GM13977 (cell line): ENCODE data around the gene KCNQ1.
"Not testable (repeated sequence)": the region's sequence is repeated elsewhere in the genome, so short reads cannot be mapped to it uniquely, and the experiment has no call there.

Experiments used
- DNase-seq: peaks from one replicate; pipeline ENCODE4 v3.0.0; 2012; ENCODE audit warnings: low spot score
- in situ Hi-C: fragments of 300-500 bp; cut with MboI; formaldehyde crosslinking; loops from one replicate; pipeline ENCODE4 v1.12.0; 2022; ENCODE audit warnings: low sequenced_read_pairs, low pct_unique_long_range_greater_than_20kb, mixed read lengths, inconsistent platforms; ENCODE audit not compliant: unreplicated experiment
- TF ChIP-seq, protein P1 (sequence below): IDR thresholded peaks from 2 replicates; pipeline ENCODE4 v1.5.1; 2012; ENCODE audit warnings: mild to moderate bottlenecking, control low read depth; ENCODE audit not compliant: insufficient read depth; ENCODE audit errors: extremely low read depth, missing control alignments

The KCNQ1 gene

DNA sequence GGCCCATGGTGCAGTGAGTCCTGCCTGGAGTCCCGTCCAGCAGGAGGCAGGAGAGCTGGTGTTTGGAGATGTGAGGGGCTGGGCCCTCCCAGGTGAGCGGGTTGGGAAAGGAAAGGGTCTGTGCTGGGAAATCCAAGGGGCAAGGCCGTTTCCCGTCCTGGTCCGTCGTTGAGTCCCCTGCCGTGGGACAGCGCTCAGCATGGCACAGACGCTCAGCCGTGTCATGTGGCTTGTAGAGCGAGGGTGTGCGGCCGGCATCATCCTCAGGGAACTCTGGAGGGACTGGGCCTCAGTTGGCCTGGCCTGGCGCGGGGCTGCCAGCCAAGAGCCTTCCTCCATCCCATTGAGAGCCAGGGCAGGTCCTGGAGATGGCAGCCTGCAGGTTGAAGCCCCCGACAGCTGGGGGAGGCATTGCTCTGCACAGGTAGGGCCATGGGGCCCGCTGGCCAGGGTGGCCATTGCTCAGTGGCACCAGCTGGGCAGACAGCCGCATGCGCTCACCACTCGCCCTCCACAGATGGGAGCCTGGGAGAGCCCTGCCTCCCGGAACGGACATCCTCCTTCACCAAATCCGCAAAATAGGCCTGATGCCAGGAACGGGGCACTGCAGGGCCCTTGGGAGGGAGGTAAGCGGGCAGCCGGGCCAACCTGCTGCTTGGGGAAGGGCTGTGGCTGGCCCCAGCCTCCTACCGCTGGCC, 28.7 kb downstream of the KCNQ1 start:
- DNase-seq, result peak; percentile 3
- in situ Hi-C loops, result no loop called here
- TF ChIP-seq, protein P1, sequence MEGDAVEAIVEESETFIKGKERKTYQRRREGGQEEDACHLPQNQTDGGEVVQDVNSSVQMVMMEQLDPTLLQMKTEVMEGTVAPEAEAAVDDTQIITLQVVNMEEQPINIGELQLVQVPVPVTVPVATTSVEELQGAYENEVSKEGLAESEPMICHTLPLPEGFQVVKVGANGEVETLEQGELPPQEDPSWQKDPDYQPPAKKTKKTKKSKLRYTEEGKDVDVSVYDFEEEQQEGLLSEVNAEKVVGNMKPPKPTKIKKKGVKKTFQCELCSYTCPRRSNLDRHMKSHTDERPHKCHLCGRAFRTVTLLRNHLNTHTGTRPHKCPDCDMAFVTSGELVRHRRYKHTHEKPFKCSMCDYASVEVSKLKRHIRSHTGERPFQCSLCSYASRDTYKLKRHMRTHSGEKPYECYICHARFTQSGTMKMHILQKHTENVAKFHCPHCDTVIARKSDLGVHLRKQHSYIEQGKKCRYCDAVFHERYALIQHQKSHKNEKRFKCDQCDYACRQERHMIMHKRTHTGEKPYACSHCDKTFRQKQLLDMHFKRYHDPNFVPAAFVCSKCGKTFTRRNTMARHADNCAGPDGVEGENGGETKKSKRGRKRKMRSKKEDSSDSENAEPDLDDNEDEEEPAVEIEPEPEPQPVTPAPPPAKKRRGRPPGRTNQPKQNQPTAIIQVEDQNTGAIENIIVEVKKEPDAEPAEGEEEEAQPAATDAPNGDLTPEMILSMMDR, result no peak

DNA sequence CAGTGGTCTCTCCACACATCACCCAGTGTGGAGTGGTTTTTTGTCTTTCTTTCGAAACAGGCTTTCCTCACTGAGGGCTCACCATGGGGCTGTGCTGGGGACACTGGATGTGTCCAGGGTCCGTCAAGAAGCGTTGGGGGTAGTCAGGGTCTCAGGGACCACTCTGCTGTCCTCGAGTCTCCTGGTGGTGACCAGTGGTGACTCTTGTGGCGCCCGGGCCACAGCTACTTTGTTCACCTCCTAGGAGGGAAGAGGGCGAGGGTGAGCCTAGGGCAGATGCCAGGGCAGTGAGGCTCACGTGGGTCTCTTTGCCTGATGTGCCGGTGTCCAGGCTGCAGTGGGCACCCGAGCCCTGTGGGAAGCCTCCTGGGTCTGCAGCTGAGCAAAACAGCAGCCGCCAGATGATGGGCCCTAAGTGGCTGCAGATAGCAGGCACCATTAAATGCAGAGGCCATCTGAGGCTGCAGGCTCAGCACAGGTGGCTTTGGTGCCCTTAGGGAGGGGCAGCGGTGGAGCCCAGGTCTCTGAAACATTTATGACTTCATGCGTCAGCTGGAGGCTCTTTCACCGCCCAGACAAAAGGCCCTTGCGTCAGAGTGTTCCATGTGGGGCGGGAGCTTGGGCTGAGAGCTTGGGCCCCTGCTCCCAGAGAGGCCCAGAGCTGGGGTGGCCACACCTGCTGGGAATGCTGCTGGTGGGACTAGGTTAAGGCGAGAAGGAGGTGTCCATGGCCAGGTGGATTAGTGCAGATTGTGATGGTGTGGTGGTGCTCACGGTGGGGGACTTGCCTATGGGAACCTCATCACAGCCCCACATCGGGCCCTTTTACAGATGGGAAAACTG, 29.5 kb downstream of the KCNQ1 start:
- in situ Hi-C loops, result no loop called here
- TF ChIP-seq, protein P1, result no peak
- no peak for DNase-seq

DNA sequence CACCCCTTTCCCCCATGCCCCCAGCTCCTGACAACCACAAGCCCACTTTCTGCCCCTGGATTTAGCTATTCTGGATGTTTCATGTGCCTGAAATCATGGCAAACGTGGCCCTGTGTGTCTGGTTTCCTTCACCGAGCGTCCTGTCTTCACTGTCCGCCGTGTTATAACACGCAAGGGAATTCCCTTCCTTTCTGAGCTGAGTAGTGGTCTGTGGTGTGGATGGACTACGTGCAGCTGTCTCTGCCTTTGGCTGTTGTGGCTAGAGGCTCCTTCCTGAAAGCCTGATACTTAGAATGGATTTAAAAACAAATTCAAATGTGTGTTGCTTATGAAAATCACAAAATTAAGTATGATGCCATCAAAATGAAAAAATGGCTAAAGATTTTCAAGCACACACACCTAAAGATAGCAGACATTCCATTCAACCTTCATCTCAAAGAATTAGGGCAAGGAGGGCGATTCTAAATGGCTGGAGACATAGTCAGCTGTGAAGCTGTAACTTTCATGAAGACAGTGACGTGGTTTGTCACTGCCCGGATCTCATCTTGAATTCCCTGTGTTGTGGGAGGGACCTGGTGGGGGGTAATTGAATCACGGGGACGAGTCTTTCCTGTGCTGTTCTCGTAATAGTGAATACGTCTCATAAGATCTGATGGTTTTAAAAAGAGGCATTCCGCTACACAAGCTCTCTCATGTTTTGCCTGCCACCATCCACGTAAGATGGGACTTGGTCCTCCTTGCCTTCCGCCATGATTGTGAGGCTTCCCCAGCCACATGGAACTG, 30.5 kb downstream of the KCNQ1 start:
- in situ Hi-C loops, result no loop called here

DNA sequence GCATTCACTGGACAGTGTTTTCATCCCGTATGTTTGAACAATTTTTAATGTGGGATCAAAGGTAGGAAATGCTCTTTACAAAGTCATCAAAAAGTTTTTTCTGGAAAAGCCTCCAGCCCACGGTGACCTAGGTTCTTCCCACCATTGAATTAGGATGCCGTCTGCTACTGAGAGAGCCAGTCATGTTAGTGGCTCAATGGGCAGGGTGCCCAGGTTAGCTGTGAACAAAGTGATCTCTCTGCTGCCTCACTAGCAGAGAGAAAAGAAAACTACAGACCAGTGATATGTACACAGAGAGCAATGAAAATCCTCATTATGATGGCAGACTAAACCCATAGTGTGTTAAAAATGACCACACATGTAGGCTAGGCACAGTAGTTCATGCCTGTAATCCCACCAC, 32.4 kb downstream of the KCNQ1 start:
- in situ Hi-C loops, result no loop called here
- TF ChIP-seq, protein P1, result no peak
- DNase-seq, result no peak

More for the DNA sequence above, 30.5 kb downstream of the KCNQ1 start:
- TF ChIP-seq, protein P1, result no peak
- DNase-seq, result no peak

DNA sequence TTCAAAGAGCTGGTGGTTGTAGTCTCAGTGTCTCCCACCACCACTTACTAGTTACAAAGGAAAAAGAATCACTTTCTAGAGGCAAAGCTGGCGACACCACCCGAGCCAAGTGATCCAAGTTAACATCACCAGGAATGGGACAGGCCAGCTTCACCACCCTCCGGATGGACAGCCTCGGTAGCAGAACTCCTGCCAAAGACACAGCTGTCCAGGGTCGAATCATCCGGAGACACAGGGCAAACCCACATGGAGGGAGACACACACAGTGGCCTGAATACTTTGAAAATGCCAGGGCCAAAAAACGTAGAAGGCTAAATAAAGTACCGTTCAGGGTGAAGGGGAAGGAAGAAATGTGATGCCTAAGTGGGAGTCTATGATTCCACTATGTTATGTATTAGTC, 33.1 kb downstream of the KCNQ1 start:
- in situ Hi-C loops, result no loop called here
- TF ChIP-seq, protein P1, result no peak
- no peak for DNase-seq

DNA sequence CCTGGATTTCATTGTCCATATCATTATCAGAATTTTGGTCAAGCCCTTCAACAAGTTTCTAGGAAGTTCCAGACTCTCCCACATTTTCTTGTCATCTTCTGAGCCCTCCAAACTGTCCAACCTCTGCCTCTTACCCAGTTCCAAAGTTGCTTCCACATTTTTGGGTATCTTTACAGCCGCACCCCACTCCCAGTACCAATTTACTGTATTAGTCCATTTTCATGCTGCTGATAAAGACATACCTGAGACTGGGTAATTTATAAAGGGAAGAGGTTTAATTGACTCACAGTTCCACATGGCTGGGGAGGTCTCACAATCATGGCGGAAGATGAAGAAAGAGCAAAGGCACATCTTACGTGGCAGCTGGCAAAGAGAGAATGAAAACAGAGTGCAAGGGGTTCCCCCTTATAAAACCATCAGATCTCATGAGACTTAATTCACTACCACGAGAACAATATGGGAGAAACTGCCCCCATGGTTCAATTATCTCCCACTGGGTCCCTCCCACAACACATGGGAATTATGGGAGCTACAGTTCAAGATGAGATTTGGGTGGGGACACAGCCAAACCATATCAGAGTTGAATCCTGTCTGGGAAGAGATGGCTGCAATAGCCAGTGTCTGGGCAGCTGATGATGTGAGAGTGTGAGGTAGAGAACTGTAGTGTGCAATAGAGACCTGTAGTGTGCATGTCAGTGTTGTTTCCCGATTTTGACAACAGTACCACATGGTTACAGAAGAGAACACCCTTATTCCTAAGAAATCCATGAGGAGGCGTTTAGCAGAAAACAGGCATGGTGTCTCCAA, 35.5 kb downstream of the KCNQ1 start:
- DNase-seq, in situ Hi-C loops: not testable (repeated sequence)
